ENCODE measurements around the gene CORO2A. TPM values are rescaled to one million over a fixed set of nuclear protein-coding genes. Genes with fewer than 3 reads are reported as not detected.
A peak's percentile ranks its signal among the peaks of the same experiment; 100 is the strongest.

Gene CORO2A
- total RNA-seq, 2 experiments from 2014 or later = 6.8 to 8.5 TPM

DNA sequence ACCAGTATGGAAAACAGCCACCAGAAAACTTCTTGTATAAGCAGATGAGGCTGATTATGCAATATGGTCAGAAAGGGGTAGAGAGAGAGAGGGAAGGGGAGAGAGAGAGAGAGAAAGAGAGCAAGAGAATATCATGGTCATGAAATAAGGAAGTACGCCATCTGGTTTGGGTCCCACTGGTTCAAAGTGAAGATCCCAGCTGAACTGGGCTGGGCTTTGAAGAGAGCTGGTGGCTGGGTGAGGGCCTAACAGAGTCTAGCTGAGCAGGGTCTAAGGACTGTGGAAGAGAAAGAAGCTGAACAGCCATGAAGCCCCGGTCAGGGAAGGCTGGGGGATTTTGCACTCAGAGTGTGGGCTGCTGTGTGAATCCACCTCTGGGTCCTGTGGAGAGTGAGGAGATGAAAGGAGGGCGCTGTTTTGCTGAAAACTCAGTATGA lies 88.0 kb downstream of the CORO2A start:
- H3K4me1 Mint-ChIP-seq (ENCODE audit: low read depth) = peaks cover 93% of the 10 kb centered on the region
- no peaks in the 10 kb centered on the region for H3K27me3 Mint-ChIP-seq
- H3K4me1 ChIP-seq (ENCODE audit: insufficient read depth, low read length) = peaks cover 95% of the 10 kb centered on the region
- peaks cover 30% of the 10 kb centered on the region for H3K36me3 ChIP-seq (ENCODE audit: insufficient read depth, low read length)
- no peaks in the 10 kb centered on the region for H3K9me3 Mint-ChIP-seq
- peak overlapping the region; percentile 91 for H3K27ac Mint-ChIP-seq
- TF ChIP-seq, protein P1, sequence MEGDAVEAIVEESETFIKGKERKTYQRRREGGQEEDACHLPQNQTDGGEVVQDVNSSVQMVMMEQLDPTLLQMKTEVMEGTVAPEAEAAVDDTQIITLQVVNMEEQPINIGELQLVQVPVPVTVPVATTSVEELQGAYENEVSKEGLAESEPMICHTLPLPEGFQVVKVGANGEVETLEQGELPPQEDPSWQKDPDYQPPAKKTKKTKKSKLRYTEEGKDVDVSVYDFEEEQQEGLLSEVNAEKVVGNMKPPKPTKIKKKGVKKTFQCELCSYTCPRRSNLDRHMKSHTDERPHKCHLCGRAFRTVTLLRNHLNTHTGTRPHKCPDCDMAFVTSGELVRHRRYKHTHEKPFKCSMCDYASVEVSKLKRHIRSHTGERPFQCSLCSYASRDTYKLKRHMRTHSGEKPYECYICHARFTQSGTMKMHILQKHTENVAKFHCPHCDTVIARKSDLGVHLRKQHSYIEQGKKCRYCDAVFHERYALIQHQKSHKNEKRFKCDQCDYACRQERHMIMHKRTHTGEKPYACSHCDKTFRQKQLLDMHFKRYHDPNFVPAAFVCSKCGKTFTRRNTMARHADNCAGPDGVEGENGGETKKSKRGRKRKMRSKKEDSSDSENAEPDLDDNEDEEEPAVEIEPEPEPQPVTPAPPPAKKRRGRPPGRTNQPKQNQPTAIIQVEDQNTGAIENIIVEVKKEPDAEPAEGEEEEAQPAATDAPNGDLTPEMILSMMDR (IDR thresholded peaks at IDR 0.05) = no peak
- POLR2A ChIA-PET = interaction anchor here (0.7 to 3.6 kb wide), 6 partner anchors 10 to 183 kb away, joined by 3 to 24 read pairs (median 6); partner anchors contain the start of genes TBC1D2 and TRIM14
- no peak overlapping the region for H3K4me3 ChIP-seq (ENCODE audit: low read length)
- H3K36me3 Mint-ChIP-seq (ENCODE audit: low read depth) = peaks cover 64% of the 10 kb centered on the region
- ATAC-seq (ENCODE audit: poor library complexity) (no peak), DNase-seq (peak in 3 of 14 experiments; percentile 19 to 34 (median 32))
- intact Hi-C loops (cut with DNase I, micrococcal nuclease) = loop anchor here in 1 of 2 experiments (5.0 to 10.0 kb wide), 4 partner anchors 47 to 182 kb away; partner anchors contain the start of genes ANP32B, NANS, TBC1D2 and TRMO
- peaks cover 0 to 4% of the 10 kb centered on the region in 2 experiments for H3K9me3 ChIP-seq (ENCODE audit: control insufficient read depth in 1 of 2, insufficient read depth in 1 of 2, low read length in 2 of 2)
- H3K27ac ChIP-seq (ENCODE audit: low read depth in 1 of 2, low read length in 2 of 2) = peak overlapping the region; percentile 51 to 53
- no peaks in the 10 kb centered on the region for H3K27me3 ChIP-seq (ENCODE audit: control insufficient read depth in 1 of 2, insufficient read depth in 2 of 2, low read length in 2 of 2)
- CTCF ChIA-PET = interaction anchor here (1.0 to 3.4 kb wide), 3 partner anchors 14 to 121 kb away, joined by 3 to 26 read pairs (median 5); partner anchors contain the start of genes ANP32B and TRIM14
- peak overlapping the region; percentile 52 for H3K4me3 Mint-ChIP-seq

DNA sequence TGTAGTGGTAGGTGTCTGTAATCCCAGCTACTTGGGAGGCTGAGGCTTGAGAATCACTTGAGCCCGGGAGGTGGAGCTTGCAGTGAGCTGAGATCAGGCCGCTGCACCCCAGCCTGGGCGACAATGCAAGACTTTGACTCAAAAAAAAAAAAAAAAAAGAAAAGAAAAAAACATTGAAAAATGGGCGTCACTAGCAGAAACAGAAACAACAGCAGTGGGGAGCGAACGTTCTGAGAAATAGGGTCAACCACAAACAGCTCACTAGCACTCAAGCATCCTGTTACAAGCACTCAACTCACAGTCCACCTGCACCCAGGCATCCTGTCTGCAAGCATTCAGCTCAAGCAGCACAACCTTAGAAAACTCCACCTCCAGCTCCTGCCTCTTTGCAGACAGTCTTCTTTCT lies 90.6 kb downstream of the CORO2A start:
- Mint-ChIP-seq H3K27ac (peak overlapping the region; percentile 91), H3K27me3 (no peaks in the 10 kb centered on the region), H3K4me1 (ENCODE audit: low read depth) (peaks cover 84% of the 10 kb centered on the region), H3K36me3 (ENCODE audit: low read depth) (peaks cover 53% of the 10 kb centered on the region), H3K4me3 (peak overlapping the region; percentile 71), H3K9me3 (no peaks in the 10 kb centered on the region)
- Histone ChIP-seq H3K4me3 (ENCODE audit: low read length) (peak overlapping the region; percentile 34), H3K9me3 (ENCODE audit: control insufficient read depth in 1 of 2, insufficient read depth in 1 of 2, low read length in 2 of 2) (peaks cover 0 to 4% of the 10 kb centered on the region in 2 experiments), H3K36me3 (ENCODE audit: insufficient read depth, low read length) (peaks cover 43% of the 10 kb centered on the region), H3K4me1 (ENCODE audit: insufficient read depth, low read length) (peaks cover 95% of the 10 kb centered on the region), H3K27ac (ENCODE audit: low read depth in 1 of 2, low read length in 2 of 2) (peak overlapping the region; percentile 74 to 79), H3K27me3 (ENCODE audit: control insufficient read depth in 1 of 2, insufficient read depth in 2 of 2, low read length in 2 of 2) (no peaks in the 10 kb centered on the region)
- intact Hi-C loops (cut with DNase I, micrococcal nuclease) = loop anchor here (1.0 to 10.0 kb wide), 8 partner anchors 16 to 180 kb away; partner anchors contain the start of genes NANS (in 2 of the 2), ANP32B (in 1 of the 2), TBC1D2 (in 1 of the 2) and TRMO (in 1 of the 2)
- ChIA-PET CTCF (interaction anchor here (0.7 to 3.4 kb wide), 9 partner anchors 8 to 178 kb away, joined by 3 to 26 read pairs (median 4); partner anchors contain the start of genes CORO2A and TRIM14), POLR2A (interaction anchor here (0.7 to 6.4 kb wide), 27 partner anchors 8 to 910 kb away, joined by 3 to 138 read pairs (median 5); partner anchors contain the start of genes ANP32B, CORO2A, NANS and NCBP1)
- ATAC-seq (ENCODE audit: poor library complexity) (peak; percentile 94), DNase-seq (peak; percentile 63 to 96 (median 80))
- TF ChIP-seq, protein P1 (IDR thresholded peaks at IDR 0.05) = no peak

DNA sequence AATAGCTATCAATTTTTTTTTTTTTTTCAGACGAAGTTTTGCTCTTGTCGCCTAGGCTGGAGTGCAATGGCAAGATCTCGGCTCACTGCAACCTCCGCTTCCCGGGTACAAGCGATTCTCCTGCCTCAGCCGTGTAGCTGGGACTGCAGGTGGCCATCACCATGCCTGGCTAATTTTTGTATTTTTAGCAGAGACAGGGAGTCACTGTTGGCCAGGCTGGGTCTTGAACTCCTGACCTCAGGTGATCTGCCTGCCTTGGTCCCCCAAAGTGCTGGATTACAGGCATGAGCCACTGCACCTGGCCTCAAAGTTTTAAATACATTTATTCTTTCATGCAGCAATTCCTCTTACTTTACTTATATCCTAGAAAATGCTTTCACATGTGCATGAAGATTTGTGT lies 91.0 kb downstream of the CORO2A start:
- ChIA-PET CTCF (interaction anchor here (0.7 to 3.4 kb wide), 9 partner anchors 8 to 178 kb away, joined by 3 to 26 read pairs (median 4); partner anchors contain the start of genes CORO2A and TRIM14), POLR2A (interaction anchor here (0.7 to 6.4 kb wide), 25 partner anchors 8 to 910 kb away, joined by 3 to 138 read pairs (median 5); partner anchors contain the start of genes ANP32B, CORO2A, NANS and NCBP1)
- H3K4me3 Mint-ChIP-seq = peak overlapping the region; percentile 71
- H3K36me3 Mint-ChIP-seq (ENCODE audit: low read depth) = peaks cover 53% of the 10 kb centered on the region
- no peaks in the 10 kb centered on the region for H3K9me3 Mint-ChIP-seq
- Histone ChIP-seq H3K4me3 (ENCODE audit: low read length) (peak overlapping the region; percentile 9), H3K9me3 (ENCODE audit: control insufficient read depth in 1 of 2, insufficient read depth in 1 of 2, low read length in 2 of 2) (peaks cover 0 to 4% of the 10 kb centered on the region in 2 experiments), H3K27ac (ENCODE audit: low read depth in 1 of 2, low read length in 2 of 2) (peak overlapping the region; percentile 69 to 74), H3K4me1 (ENCODE audit: insufficient read depth, low read length) (peaks cover 95% of the 10 kb centered on the region), H3K36me3 (ENCODE audit: insufficient read depth, low read length) (peaks cover 45% of the 10 kb centered on the region), H3K27me3 (ENCODE audit: control insufficient read depth in 1 of 2, insufficient read depth in 2 of 2, low read length in 2 of 2) (no peaks in the 10 kb centered on the region)
- H3K27ac Mint-ChIP-seq = peak overlapping the region; percentile 91
- peaks cover 84% of the 10 kb centered on the region for H3K4me1 Mint-ChIP-seq (ENCODE audit: low read depth)
- H3K27me3 Mint-ChIP-seq = no peaks in the 10 kb centered on the region
- TF ChIP-seq, protein P1 (IDR thresholded peaks at IDR 0.05) = no peak
- no peak for ATAC-seq (ENCODE audit: poor library complexity)
- intact Hi-C loops (cut with DNase I, micrococcal nuclease) = loop anchor here (2.0 to 10.0 kb wide), 6 partner anchors 25 to 179 kb away; partner anchors contain the start of genes NANS (in 2 of the 2), ANP32B (in 1 of the 2), TBC1D2 (in 1 of the 2) and TRMO (in 1 of the 2)
- no peak for DNase-seq
